Adrenal gland (tissue), 5 donors: ENCODE results near the gene LENG9.

Experiments used
- CTCF ChIP-seq, 6 experiments: fragments of 450-650 bp in 4 of 6; fragments of 200-600 bp in 2 of 6; sonication (generic) in 1 of 6; IDR thresholded peaks; 1 replicate in 5 of 6; 2 replicates in 1 of 6; pipeline versions ENCODE4 v1.5.1 to v1.8.0; 2016 to 2021; ENCODE audit warnings: antibody characterized with exemption in 6 of 6, mild to moderate bottlenecking in 2 of 6, moderate library complexity in 1 of 6
- POLR2A ChIP-seq, 2 donors: fragments of 450-650 bp; IDR thresholded peaks; one replicate each; pipeline ENCODE4 v1.6.1; 2017; ENCODE audit warnings: antibody characterized with exemption in 2 of 2, mild to moderate bottlenecking in 2 of 2, moderate library complexity in 1 of 2
- donor health status: DM: no; HTN: no; CAD: no.

GRCh38 chr19:54457773-54458647 lies 5.6 kb downstream of the LENG9 start:
- TF ChIP-seq CTCF (IDR thresholded peaks at IDR 0.05), result no peak
- TF ChIP-seq POLR2A (IDR thresholded peaks at IDR 0.05), result no peak
